ENCODE data around the gene TES.
A peak's percentile ranks its signal among the peaks of the same experiment; 100 is the strongest.

Gene TES

DNA sequence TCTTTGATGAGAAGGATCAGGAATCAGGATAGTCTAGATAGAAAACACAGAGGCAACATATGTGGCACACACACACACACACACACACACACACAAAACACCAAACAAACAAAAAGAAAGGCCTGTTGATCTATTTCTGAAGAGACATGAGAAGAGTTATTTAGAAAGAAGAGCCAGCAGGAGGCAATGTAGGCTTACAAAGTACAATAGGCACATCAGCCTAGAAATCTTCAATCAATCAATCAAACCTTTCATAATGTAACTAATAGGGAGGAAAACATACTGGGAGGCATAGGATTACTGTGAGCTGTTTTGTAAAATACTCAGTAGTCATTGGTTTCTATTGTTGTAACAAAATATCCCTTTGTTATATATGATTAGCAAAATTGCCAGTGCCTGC lies 47.3 kb upstream of the TES start:
- no peak for DNase-seq (ENCODE audit: low read depth in 1 of 2, low spot score in 1 of 2)
- no peak overlapping the region for H3K4me3 ChIP-seq (replicated peaks; ENCODE audit: insufficient read depth, low read length)
- TF ChIP-seq GABPA (IDR thresholded peaks at IDR 0.05; ENCODE audit: low read depth) (no peak), CTCF (IDR thresholded peaks at IDR 0.05; ENCODE audit: insufficient read depth, low read length) (no peak), SPI1 (IDR thresholded peaks at IDR 0.05; ENCODE audit: borderline replicate concordance, low read depth) (no peak), REST (IDR thresholded peaks at IDR 0.05; ENCODE audit: insufficient replicate concordance, low read depth) (no peak), POLR2AphosphoS5 (IDR thresholded peaks at IDR 0.05; ENCODE audit: low read depth) (no peak)
- no peaks in the 10 kb centered on the region for H3K27me3 ChIP-seq (ENCODE audit: insufficient read depth, poor library complexity, severe bottlenecking)
- no peak overlapping the region for H3K27ac ChIP-seq (replicated peaks)

DNA sequence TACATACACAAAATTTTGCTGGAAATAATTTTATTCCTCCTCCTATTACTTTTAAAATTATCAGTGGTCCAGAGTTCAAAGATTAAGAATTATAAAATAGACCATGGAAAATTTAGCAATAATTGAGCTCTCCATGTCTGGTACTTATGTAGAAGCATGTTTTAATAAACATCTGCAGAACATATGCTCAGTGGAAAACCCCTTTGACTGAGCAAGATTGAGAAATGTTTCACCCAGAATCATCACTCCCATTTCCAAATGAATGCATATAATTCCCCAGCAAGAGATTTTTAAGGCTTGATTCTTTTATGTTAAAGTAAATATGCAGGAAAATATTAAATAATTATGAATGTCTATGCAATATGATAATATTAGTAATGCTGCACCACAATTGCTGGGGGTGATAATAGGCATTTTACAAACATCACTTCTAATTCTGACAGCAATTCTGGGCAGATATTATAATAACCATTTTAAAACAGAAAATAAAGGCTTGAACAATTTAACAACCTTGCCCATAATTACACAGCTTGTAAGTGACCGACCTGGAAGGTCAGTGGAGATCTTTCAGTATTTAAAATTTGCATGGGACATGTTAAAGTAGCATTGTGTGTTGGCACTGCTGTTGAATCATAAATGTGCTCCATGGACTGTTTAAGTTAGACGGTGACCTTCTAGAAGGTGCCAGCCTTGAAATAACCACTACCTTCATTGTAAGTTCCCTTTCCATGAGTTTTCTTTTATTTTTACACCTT lies 45.6 kb upstream of the TES start:
- Histone ChIP-seq H3K27ac (replicated peaks) (peak overlapping the region; percentile 13), H3K27me3 (ENCODE audit: insufficient read depth, poor library complexity, severe bottlenecking) (no peaks in the 10 kb centered on the region)
- TF ChIP-seq POLR2AphosphoS5 (IDR thresholded peaks at IDR 0.05; ENCODE audit: low read depth): no peak
- no peak for TF ChIP-seq CTCF (IDR thresholded peaks at IDR 0.05; ENCODE audit: insufficient read depth, low read length)
- no peak for TF ChIP-seq SPI1 (IDR thresholded peaks at IDR 0.05; ENCODE audit: borderline replicate concordance, low read depth)
- no peak for TF ChIP-seq REST (IDR thresholded peaks at IDR 0.05; ENCODE audit: insufficient replicate concordance, low read depth)
- TF ChIP-seq GABPA (IDR thresholded peaks at IDR 0.05; ENCODE audit: low read depth): no peak

DNA sequence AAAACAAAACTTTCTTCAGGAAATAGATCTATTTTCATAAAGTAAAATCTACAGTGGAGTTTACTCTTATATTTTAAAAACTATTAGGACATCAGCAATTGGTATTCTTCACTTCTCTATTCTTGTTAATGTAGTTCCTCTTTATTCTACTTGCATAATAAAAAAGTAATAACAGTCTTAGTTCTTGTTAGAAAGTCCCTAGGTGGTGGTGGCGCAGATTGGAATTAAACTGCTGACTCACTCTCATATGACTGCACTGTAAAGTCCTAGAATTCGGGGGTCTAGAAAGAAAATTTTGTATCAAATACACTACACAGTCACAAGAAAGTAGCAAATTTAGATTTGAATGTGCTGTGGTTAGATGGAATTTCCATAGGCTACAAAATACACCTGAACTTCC lies 44.6 kb upstream of the TES start:
- Histone ChIP-seq H3K27ac (replicated peaks) (peak overlapping the region; percentile 56), H3K27me3 (ENCODE audit: insufficient read depth, poor library complexity, severe bottlenecking) (no peaks in the 10 kb centered on the region), H3K4me3 (replicated peaks; ENCODE audit: insufficient read depth, low read length) (no peak overlapping the region)
- TF ChIP-seq POLR2AphosphoS5 (IDR thresholded peaks at IDR 0.05; ENCODE audit: low read depth): no peak
- no peak for TF ChIP-seq REST (IDR thresholded peaks at IDR 0.05; ENCODE audit: insufficient replicate concordance, low read depth)
- TF ChIP-seq CTCF (IDR thresholded peaks at IDR 0.05; ENCODE audit: insufficient read depth, low read length): no peak
- TF ChIP-seq GABPA (IDR thresholded peaks at IDR 0.05; ENCODE audit: low read depth): no peak
- peak; percentile 86 for TF ChIP-seq SPI1 (IDR thresholded peaks at IDR 0.05; ENCODE audit: borderline replicate concordance, low read depth)
- DNase-seq (ENCODE audit: low read depth in 1 of 2, low spot score in 1 of 2): peak in 1 of 2 experiments; percentile 57

More for the DNA sequence above, 45.6 kb upstream of the TES start:
- no peak for DNase-seq (ENCODE audit: low read depth in 1 of 2, low spot score in 1 of 2)
- no peak overlapping the region for H3K4me3 ChIP-seq (replicated peaks; ENCODE audit: insufficient read depth, low read length)
